Activated T-helper 1 cell treated with Interleukin-2 at 50 U/mL for 16 hours (primary cell): ENCODE measurements around the gene NPTN.

ENCODE experiments used
- DNase-seq: peaks from one replicate; pipeline ENCODE4 v3.0.0-alpha.2; 2020; ENCODE audit warnings: low read depth

The NPTN gene

DNA sequence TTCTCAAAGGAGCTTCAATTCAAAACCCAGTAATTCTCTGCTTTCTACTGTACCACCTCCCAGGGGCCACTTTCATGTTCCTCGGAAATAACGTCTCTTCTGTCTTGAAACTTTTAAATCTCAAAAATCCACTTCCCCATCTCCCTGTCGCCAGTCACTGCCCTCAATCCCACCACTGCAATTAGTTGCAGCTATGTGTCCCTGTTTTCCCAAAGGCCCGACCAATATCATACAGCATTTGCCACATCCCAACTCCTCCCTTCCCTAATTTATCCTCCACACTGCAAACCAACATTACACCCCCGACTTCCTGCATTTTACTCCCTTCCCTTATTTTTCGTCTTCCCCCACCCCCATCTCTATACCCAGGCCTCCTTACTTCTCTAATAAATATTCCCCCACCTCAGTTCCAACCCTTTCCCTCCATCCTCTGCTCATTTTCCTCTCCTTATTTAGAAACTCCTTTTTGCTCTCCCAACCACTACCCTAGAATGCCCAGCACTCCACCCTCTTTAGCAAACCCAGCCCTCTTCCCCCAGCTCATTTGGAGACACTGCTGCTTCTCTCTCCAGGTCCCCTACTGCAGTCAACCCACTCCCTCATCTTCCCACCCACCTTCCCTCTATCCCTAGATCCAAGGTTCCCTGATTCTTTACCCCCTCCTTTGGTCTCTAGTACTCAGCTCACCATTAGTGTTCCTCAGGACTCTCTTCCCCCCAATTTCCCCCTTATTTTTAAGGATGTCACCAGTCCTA is 1.1 kb downstream of the NPTN start:
- DNase-seq = no peak

DNA sequence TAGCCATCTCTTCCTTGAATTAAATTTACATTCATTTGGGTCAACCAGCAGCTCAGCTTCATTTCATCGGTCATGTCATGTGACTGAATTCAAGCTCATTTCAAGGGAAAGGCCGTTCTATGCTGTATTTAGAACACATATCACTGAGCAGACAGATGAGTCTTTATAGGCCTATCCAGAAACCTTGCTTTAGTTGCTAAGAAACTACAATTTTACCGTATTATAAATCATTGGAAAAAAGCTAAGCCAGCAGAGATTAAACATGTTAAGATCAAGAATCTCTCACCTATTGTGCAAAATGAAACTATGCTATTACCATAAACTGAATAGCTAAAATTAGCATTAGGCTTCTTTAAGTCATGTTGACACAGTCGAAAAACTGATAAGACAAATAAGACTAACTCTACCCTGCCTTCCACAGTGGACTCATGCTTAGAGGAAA is 2.2 kb downstream of the NPTN start:
- no peak for DNase-seq

DNA sequence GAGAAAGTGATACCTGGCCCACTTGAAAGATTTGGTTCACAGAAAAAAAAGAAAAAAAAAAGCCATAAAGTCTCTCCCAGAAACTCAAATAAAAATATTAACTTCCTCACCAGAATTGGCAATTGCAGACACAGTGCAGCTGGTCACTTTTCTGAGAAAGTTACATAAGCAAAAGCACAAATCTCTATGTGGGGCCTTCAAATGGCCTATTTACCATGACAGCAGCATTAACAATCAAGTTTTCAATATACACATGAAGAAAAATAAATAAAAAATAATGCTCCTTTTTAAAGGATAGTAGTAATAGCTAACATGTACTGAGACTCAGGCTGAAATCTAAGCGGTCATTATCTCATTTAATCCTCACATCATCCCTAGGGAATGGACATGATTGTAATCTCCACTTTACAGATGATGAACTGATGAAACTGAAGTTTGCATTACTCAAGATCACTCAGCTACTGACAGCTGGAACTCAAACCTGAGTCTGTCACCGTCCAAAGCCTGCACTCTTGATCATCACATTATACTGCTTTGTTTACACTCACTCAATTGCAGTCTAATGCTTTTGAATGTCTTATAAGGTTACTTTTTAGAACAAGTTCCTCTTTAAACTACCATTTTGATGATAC is 3.3 kb downstream of the NPTN start:
- DNase-seq = no peak

DNA sequence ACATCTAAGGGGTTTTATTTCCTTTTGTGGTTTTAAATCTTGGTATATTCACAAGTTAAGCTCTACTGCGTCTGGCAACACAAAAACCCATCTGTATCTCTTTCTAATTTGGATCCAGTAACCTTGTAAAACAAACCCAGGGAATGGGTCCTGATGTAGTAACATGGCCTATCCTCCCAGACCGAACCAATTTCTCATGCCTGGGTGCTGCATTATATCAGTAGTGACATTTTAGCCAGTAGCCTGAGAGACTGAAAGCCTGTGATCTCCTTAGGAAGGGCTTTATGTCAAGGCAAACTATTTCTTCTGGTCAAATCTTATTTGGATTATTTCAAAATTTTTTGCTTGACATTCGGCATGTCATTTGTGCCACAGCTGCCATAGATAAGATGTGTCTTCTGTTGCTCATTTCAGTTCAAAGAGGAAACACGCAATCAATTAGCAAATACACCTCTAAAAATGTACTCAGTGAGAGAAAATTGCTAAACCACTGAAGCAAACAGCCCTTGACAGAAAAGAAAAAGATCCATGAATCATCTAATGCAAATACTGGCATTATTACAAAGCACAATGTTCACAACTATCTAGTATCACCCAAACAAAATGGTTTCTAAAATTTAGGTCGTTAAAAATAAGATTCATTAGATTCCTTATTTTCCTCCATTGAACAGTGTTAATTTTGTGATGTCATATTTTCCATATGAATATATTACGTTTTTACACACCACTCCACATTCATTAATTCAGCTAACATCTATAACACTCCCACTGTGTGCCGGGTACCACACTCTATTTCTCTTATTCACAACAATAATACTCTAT is 4.0 kb downstream of the NPTN start:
- DNase-seq = no peak

DNA sequence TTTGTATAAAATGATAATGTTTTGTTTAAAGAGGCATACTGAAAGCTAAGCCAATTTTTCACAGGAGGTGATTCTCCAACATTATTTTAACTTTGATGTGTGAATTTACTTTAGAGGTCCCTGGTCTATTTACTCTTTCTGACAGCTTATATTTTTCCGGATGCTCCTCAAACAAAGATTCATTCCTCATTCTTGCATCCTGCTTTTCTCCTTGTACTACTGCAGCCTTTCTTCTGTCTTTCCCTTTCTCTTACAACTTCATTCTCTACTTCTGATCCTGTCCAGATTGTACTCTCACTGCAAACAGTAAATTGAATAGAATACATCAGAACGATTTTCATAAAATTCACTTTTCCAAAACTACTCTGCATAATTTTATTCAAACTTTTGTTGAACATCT is 5.1 kb downstream of the NPTN start:
- DNase-seq = no peak

DNA sequence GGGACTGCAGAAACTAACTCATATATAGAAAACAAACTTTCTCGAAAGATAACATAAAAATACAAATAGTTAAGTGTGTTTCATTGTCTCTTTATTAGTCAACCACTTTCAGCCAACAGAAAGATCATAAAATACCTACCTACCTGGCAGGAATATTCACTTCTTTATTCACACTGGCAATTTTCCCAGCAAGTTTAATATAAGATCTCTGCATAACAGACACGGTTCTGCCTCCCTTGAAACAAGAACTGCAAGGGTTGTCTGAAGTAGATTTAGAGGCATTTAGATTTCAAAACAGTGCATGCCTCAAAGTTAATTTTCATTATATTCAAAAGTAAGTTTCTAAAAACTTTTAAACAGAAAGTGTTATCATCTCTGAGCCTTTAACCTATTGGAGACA is 7.1 kb downstream of the NPTN start:
- no peak for DNase-seq

DNA sequence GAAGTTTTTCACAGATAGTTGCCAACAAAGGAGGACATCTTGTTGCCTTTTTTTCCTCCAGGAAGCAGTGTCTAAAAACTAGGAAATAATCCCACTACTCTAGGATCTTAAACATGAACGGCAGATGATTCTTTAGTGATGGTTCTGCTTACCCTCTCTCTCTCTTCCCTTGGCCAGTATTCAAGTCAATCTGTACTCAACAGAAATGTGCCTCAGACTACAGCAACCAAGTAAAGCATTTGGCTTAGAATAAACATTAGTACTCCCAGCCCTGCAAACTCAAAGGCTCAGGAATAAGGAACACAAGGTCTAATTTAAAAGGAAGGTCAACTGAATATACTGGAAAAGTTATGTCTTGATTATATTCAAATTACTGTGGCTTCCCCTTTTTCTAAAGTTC is 8.7 kb downstream of the NPTN start:
- no peak for DNase-seq

DNA sequence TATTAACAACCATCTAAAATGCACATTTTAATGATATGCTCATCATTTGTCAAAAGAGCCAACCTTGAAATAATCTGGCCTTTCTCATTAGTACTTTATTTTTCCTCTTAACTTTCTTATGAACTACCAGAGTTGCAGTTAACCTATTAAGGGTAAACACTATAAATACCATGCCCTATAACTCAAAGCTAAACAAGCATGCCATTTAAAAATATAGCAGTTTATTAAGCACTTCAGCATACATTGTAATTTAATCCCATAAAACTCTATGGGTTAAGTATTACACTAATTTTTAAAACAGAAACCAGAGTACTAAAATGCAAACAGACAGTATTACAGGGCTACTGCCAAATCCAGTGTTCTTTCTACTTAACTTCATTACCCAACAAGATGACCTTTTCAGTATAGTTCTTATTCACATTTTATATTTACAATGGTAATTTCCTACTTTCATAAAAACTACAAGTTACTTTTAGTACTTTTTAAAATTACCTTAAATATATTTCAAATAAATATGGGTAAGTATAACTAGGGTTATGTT is 11.8 kb downstream of the NPTN start:
- DNase-seq = no peak

DNA sequence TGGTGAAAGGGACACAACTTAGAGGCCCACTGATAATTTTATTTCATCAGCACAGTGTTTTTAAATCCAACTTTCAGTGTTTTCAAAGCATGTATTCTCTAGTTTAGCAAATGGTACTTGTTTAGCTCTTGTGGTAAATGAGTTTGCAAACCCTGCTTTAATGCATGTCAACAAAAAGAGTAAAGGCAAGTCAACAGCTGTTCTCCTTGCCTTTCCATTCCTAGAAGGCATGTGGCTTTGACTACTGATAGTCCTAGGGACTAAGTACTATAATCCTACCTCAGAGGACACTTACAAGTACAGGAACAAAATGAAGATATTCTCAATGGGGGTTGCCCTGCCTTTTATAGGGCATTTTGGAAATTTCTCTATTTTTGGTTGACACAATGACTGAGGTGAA is 13.1 kb downstream of the NPTN start:
- no peak for DNase-seq

DNA sequence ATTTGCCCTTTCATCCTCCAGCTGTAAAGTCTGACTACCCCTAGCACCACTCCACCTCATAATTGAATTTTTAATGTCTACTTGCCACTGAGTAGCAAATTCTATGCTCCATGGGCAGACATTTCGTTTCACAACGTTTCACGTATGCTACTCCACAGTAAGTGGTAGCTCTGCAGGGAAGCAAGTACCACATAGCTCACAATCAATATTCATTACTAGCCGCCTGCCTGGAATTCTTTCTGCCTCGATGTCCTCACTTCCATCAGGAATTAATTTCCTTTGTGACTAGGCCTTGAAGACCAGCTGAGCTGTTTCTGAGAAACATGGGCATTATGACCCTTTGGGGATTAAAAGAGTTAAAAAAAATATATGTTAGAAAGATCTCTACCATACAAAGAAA is 15.3 kb downstream of the NPTN start:
- DNase-seq = no peak

DNA sequence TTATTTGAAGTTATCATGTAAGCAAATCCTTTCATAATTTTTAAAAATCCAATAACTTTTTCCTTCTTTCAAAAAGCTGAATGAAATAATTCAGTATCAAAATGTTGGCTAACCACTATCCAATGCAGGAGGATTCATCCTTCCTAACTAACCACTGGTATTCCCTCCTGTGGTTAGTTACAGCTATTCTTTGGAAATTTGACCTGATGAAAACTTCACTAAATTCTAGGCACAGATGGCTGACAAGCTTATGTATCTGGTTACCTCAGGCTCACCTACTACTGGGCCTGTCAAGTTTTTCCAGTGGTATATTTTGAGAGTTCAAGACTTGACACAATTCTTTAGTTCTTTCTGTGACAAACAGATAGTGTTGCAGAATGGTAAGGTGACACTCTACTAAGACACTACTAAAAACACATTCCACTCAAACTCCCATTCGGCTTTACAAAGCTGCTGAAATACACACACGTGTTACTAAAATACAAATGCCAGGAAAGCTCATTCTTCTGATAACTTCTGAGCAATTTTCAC is 15.8 kb downstream of the NPTN start:
- DNase-seq = no peak

DNA sequence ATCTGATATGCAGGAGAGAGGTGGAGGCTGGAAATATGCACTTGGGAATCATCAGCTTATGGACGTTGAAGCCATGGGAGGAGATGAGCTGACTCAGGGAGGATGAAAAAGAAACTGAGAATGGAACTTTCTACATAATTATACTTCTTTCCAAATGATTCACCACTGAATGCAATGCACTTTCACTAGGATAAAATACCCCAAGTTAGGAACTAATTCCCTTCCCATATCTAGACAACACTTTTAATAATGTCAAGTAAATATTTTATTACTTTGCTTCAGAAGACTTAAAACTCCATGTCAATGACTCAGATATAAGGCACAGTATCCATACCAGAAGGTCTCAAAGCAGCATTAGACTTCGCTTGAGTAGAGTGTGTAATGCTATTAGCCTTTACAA is 24.2 kb downstream of the NPTN start:
- DNase-seq = no peak

DNA sequence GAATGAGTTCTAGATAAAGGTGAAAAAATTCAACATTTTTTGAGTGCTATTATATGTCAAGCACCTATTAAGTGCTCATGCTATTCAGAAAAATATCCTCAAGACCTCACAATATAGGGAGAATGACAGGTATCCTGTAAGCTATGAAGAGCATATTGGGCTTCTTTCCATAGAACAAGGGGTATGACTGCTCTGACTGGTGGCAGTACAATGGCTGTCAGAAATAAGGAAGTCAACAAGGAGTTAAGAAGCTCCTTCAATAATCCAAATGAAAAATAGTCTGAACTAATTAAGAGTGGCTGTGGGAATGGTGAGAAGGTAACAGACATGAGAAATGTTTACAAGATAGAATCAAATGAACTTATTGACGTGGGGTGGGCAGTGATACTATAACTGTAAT is 24.7 kb downstream of the NPTN start:
- DNase-seq = no peak

DNA sequence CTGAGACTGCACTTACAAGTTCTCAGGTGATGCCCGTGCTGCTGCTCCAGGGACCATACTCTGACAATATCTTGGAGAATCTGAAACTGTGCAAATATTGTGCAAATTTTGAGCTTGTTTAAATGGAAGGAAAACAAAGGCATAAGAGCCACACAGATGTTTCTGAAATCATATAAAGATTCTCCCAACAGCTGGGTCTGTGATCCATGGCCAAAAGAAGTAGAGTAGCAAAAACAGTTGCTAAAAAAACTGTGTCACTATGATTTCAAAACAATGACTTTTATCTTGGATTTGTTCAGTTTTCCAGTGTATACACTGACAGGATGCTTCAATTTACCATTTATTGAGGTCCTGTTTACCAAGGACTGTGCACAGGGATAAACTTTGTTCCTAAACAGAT is 25.3 kb downstream of the NPTN start:
- no peak for DNase-seq

DNA sequence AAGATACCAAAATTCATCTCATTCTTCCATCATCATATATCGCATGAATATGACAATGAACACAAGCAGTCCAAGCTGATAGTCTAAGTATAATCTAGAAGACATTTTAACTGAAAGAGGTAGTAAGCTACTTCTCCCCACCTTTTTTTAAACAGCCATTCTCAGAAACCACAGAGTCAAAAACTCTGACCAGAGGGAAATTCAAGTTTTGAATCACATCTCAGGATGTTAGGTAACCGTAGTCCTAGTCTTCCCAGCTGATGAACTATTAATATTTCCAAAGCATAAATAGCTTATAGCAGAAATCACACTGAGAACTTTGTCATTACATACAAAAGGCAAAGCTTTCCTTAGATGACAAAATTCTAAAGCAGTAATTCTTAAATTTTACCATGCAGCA is 25.8 kb downstream of the NPTN start:
- DNase-seq = no peak

DNA sequence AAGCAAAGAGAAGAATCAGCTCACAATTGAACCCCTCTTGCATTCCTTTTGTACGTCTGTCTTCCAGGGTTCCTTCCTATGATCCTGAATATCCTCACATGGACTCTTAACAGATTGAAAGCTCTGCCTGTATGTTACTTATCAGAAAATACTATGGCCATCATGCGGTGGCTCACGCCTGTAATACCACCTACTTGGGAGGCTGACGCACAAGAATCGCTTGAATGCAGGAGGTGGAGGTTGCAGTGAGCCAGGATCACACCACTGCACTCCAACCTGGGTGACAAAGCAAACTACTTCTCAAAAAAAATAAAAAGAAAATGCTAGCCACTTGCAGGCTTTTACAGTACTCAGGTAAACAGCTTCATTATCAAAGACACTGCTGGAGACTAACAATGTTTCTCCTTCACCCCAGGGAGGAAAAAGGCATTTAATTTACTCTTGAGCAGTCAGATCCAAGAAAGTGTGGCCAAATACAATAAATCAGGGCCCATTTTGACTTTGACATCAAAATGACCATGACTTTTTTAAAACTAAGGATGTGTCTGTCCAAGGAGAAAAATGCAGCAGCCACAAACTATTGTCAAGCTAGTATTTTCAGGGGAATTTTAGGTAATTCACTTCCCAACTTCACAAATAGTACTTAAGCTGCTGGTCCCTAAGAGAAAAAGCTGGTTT is 27.3 kb downstream of the NPTN start:
- no peak for DNase-seq

DNA sequence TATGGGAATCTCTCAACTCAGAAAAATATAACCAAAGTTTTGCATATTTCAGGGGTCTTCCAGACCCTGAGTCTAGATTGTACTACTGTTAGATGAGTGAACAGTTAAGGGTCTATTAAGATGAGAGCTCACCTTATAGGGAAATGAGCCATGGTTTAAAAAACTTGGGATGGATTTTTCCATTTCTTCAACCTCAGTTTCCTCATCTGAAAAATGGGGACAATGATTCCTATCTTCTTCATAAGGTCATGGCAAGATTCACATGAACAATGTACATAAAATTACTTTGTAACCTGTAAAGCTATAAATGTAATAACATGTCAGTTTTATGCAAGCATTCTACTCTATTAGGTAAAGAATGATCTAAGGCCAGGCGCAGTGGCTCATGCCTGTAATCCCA is 28.7 kb downstream of the NPTN start:
- DNase-seq = no peak

DNA sequence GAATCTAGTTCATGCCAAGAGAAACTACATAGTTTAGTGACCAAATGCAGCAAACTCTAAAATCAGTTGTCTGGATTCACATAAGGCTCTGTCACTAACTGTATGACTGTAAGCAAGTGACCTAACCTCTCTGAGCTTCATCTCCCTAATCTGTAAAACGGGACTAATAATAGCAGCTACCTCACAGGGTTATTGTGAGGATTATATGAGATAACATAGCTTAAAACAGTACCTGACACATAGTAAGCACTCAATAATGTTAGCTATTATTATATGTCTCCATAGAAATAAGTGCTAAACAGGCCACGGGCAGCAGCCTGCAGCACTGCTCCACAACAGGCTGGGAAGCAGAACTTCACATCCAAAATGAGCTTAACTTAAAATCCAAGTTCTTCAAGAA is 30.2 kb downstream of the NPTN start:
- no peak for DNase-seq

DNA sequence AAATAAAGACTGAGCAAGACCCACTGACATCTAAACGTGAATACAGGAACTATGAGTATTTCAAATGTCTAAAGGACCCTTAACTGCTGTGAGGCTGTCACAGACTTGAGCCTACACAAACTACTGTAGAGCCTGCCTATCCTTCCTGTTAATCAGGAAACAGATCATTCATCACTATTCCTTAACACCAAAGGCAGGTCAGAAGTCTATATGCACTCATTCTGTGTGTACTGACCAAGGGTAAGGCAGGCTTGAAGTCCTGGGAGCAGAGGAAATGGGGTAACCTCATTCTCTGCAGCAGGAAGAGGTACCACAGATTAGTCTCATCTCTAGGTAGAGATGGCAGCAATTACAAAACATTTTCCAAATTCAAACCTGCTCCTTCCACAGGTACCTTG is 30.7 kb downstream of the NPTN start:
- no peak for DNase-seq

DNA sequence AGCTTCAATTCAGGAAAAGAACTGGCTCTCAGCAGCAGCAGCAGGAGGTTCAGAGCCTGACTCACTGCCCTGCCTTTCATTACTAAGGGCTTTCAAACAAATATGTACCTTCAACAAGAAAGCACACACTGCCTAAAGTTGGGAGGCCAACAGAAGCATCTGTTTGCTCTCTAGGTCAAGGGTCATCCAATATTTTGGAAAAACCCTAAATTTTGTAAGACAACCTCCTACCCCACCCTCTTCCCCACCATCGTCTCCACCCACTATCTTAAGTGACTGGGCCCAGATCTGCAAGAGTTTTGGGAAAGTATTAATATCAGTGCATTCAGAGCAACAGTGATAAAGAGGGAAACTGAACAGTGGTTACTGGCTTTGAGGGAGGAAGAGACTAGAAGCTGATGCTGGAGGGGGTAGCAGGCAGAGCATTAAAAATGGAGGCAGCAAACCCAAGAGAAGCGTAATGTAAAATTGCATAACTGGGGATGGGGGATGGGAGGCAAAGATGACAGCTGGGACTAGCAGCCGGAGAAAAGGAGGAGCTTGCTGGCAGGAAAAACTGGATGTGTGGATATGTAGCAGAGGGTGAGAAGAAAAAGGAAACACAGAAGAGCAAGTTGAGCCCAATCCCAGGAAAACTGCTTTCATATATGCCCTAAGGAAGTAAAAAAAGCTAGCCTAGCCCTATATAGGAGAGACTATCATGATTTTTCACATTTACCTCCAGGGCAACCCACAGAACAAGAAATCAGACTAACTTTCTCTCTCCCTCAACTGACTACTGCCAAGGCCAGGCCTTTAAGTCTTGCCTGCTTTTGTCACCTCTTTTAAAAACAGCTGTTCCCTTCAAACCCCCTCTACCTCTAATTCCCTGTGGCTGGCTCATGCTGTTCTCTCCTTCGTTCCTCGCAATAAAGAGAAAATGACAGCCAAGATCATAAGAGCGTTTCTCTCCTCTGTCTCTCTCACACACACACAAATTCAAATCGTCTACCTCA is 31.4 kb downstream of the NPTN start:
- no peak for DNase-seq
